GM12873 (cell line): Measurements from ENCODE around the gene MAP3K3.

Source experiments
- CTCF ChIP-seq: IDR thresholded peaks from 2 replicates; pipeline ENCODE4 v1.5.1; 2012; ENCODE audit warnings: low read depth, mild to moderate bottlenecking, moderate library complexity, low read length, control low read depth; ENCODE audit not compliant: insufficient read depth; ENCODE audit errors: missing control alignments

MAP3K3 gene

GRCh38 chr17:63633742-63634141 lies 11.5 kb downstream of the MAP3K3 start:
- TF ChIP-seq CTCF, result no peak

GRCh38 chr17:63634163-63634562 lies 11.9 kb downstream of the MAP3K3 start:
- no peak for TF ChIP-seq CTCF

GRCh38 chr17:63634816-63635215 lies 12.6 kb downstream of the MAP3K3 start:
- no peak for TF ChIP-seq CTCF

GRCh38 chr17:63635290-63635689 lies 13.1 kb downstream of the MAP3K3 start:
- no peak for TF ChIP-seq CTCF

GRCh38 chr17:63635787-63636186 lies 13.6 kb downstream of the MAP3K3 start:
- TF ChIP-seq CTCF, result no peak

GRCh38 chr17:63639125-63639524 lies 16.9 kb downstream of the MAP3K3 start:
- TF ChIP-seq CTCF, result no peak

DNA sequence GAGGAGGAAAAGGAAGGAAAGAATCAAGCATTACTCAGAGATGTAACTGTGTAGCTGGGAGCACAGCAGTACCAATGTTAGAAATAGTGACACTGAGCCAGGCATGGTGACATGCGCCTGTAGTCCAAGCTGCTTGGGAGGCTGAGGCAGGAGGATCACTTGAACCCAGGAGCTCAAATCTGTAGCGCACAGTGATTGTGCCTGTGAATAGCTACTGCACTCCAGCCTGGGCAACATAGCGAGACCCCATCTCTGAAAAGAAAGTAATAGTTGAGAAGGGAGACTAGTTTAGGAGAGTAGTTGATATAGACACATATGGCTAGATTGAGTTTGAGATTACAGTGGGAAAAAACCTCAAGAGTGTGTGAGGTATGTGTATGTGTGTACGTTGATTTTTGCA lies 17.8 kb downstream of the MAP3K3 start:
- no peak for TF ChIP-seq CTCF
